Gastroesophageal sphincter (tissue), 3 donors: Measurements from ENCODE around the gene MAP3K3.
"Not testable (repeated sequence)": the region's sequence is repeated elsewhere in the genome, so short reads cannot be mapped to it uniquely, and the experiment has no call there.

ENCODE experiments used
- CTCF ChIP-seq, 4 experiments: fragments of 200-600 bp in 2 of 4; fragments of 450-650 bp in 2 of 4; sonication (generic) in 1 of 4; IDR thresholded peaks; one replicate each; pipeline ENCODE4 v1.5.1; 2017 to 2019; ENCODE audit warnings: antibody characterized with exemption in 4 of 4, mild to moderate bottlenecking in 2 of 4, moderate library complexity in 2 of 4
- EP300 ChIP-seq: sonication (generic); formaldehyde crosslinking; IDR thresholded peaks from one replicate; pipeline ENCODE4 v1.6.1; 2017; ENCODE audit warnings: antibody characterized with exemption, mild to moderate bottlenecking
- POLR2A ChIP-seq, 2 donors: fragments of 450-650 bp; IDR thresholded peaks; one replicate each; pipeline ENCODE4 v1.6.1; 2017; ENCODE audit warnings: antibody characterized with exemption in 2 of 2, mild to moderate bottlenecking in 2 of 2, moderate library complexity in 1 of 2
- POLR2AphosphoS5 ChIP-seq: sonication (generic); formaldehyde crosslinking; IDR thresholded peaks from one replicate; pipeline ENCODE4 v1.6.1; 2017; ENCODE audit warnings: antibody characterized with exemption

DNA sequence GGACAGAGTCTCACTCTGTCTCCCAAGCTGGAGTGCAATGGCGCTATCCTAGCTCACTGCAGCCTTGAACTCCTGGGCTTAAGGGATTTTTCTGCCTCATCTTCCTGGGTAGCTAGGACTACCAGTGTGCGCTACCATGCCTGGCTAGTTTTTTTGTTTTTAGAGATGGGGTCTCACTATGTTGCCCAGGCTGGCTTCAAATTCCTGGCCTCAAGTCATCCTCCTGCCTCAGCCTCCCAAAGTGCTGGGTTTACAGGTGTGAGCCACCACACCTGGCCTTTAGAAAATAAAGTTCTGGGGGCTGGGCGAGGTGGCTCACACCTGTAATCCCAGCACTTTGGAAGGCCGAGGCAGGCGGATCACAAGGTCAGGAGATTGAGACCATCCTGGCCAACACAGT is 98.0 kb downstream of the MAP3K3 start:
- not testable (repeated sequence) for TF ChIP-seq POLR2AphosphoS5; CTCF (IDR thresholded peaks at IDR 0.05); POLR2A (IDR thresholded peaks at IDR 0.05); EP300
